ENCODE results near the gene TAGAP.

TAGAP gene, protein sequence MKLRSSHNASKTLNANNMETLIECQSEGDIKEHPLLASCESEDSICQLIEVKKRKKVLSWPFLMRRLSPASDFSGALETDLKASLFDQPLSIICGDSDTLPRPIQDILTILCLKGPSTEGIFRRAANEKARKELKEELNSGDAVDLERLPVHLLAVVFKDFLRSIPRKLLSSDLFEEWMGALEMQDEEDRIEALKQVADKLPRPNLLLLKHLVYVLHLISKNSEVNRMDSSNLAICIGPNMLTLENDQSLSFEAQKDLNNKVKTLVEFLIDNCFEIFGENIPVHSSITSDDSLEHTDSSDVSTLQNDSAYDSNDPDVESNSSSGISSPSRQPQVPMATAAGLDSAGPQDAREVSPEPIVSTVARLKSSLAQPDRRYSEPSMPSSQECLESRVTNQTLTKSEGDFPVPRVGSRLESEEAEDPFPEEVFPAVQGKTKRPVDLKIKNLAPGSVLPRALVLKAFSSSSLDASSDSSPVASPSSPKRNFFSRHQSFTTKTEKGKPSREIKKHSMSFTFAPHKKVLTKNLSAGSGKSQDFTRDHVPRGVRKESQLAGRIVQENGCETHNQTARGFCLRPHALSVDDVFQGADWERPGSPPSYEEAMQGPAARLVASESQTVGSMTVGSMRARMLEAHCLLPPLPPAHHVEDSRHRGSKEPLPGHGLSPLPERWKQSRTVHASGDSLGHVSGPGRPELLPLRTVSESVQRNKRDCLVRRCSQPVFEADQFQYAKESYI

DNA sequence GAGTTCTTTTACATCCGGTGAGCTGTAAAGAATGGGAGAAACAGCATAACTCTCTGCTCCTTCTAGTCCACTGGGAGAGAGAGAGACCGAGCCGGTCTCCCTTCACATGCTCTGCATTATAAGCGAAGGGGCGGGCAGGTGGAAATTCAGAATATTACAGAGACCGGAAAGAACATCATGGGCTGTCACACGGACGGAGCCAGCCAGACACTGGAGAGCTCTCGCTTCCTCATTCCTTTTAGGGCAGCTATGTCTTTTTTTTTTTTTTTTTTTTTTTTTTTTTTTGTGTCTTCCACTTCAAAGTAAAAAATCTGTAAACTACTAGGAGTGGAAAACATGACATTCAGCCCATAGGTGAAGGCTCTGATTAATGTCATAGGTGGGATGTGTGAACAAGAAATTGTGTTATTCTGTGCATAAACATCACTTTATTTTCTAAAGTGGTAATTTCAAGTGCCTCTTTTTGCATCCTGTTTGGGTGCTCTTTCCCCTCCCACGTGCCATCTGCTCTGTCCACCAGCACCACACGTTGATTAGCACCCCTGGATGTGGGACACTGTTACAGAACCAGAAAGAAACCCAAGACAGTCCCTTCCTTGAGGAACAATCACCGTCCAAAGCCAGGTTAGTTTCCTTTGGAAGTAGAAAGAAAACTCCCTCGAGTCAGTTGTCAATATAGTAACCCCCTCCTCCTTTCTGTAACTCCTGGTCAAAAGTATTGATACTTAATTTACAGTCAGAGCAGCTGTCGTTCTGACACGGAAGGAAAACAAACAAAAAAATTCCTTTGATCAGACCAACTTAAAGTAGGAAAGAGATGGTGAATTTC, at the start of gene TAGAP:
TAGAP (minus strand) TSS at position 93 of the 829 bp plus-strand sequence. CDS start 845 bp downstream, outside the sequence.
- H3K4me3 ChIP-seq (ENCODE audit: low read length): no peak within 1 kb of the TSS
- peak; percentile 28 for DNase-seq (ENCODE audit: low read depth)
- TF ChIP-seq, protein P1, sequence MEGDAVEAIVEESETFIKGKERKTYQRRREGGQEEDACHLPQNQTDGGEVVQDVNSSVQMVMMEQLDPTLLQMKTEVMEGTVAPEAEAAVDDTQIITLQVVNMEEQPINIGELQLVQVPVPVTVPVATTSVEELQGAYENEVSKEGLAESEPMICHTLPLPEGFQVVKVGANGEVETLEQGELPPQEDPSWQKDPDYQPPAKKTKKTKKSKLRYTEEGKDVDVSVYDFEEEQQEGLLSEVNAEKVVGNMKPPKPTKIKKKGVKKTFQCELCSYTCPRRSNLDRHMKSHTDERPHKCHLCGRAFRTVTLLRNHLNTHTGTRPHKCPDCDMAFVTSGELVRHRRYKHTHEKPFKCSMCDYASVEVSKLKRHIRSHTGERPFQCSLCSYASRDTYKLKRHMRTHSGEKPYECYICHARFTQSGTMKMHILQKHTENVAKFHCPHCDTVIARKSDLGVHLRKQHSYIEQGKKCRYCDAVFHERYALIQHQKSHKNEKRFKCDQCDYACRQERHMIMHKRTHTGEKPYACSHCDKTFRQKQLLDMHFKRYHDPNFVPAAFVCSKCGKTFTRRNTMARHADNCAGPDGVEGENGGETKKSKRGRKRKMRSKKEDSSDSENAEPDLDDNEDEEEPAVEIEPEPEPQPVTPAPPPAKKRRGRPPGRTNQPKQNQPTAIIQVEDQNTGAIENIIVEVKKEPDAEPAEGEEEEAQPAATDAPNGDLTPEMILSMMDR (conservative IDR thresholded peaks at IDR 0.05; ENCODE audit: low read length): no peak

DNA sequence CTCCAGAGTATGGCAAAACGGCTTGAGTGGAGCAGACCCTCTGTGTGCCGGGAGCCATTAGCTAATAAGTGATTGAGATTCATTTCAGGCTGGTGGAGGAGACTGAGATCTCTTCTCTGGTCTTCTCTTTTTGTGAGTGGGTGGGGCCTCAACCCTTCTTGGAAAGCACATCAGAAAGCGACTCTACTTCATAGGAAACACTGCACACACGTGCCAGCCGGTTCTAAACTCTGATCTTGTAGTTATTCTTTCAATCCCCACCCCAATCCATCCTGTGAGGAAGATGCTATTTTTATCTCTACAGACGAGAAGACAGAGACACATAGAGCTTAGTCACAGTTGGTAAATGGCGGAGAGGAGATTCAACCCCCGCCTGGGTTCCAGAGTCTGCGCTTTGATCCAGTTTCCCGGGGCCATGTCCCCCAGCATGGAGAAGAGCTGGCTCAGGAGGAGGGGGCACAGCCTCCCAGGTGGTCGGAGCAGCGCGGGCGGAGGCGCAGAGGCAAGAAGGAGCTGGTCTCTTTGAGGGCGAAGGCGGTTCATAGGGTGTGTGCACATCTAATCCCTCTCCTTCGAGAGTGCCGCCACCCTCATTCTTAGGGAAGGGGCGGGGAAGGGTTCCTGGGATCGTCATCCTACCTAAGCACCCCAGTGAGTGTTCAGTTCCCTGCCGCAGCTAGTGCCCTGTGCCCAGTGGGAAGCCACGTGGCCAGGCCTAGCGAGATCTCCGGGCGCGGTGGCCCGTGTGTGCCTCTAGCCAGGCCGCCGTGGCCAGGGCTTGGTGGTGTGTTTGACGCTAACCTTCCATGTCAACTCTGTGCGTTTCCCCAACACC, 49.0 kb upstream of the TAGAP start:
- DNase-seq (ENCODE audit: low read depth): no peak

DNA sequence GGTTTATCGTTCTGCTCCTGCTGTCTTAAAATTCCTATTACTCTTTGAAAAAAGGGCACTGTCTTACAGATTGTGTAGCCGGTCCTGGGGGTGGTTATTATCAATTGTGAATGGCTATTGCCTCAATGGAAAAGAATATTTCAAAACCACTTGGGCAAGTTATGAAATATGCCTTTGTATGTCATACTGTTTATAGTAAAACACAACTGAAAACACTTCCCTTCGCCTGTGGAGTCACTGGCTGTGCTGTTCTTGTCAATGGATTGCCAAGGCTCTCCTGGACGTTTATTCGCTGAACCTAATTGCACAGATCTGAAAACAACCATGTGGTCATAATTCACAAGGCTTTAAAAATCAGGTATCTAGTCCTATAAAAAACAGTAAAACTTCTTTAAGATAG, 47.8 kb upstream of the TAGAP start:
- TF ChIP-seq, protein P1 (conservative IDR thresholded peaks at IDR 0.05; ENCODE audit: low read length): no peak
- H3K4me3 ChIP-seq (ENCODE audit: low read length): no peak overlapping the region
- DNase-seq (ENCODE audit: low read depth): peak; percentile 5

More for the DNA sequence above, 49.0 kb upstream of the TAGAP start:
- TF ChIP-seq, protein P1 (conservative IDR thresholded peaks at IDR 0.05; ENCODE audit: low read length): no peak
- no peak overlapping the region for H3K4me3 ChIP-seq (ENCODE audit: low read length)

DNA sequence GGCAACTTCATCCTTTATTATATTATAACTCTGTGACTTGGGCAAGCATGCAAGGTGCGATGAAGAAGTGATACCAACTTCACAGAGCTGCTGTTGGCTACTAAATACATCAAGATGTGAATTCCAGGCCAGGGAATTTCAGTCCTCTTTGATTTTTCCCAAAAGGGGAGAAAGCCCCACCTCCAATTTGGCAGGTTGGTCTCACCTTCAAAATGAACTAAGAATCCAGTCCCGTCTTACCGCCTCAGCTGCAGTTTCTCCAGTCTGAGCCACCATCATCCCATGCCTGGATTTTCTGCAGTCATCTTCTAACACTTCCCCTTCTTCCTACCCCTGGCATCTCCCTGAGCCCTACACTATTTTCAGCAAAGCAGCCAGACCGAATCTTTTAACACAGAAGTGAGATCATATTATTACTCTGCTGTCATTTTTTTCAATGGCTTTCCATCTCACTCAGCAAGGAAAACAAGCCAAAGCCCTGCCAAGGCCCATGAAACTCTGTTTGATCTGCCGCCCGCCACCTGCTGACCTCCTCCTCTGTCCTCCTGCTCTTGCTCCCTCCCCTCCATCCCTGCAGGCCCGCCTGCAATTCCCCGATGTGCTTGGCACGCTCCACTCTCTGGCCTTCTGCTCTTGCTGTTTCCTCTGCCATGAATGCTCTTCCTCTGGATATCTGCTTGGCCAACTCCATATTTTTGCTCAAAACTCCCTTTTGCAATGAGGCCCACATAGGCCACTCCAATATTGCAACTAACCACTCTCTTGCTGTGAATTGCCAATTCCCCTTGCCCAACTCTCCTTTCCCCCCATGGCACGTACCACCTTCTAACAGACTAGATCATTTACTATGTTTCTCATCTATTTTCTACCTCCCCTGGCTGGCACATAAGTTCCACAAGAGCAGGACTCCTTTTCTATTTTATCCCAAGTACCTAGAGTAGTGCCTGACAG, 46.0 kb upstream of the TAGAP start:
- TF ChIP-seq, protein P1 (conservative IDR thresholded peaks at IDR 0.05; ENCODE audit: low read length): no peak
- no peak overlapping the region for H3K4me3 ChIP-seq (ENCODE audit: low read length)
- no peak for DNase-seq (ENCODE audit: low read depth)

DNA sequence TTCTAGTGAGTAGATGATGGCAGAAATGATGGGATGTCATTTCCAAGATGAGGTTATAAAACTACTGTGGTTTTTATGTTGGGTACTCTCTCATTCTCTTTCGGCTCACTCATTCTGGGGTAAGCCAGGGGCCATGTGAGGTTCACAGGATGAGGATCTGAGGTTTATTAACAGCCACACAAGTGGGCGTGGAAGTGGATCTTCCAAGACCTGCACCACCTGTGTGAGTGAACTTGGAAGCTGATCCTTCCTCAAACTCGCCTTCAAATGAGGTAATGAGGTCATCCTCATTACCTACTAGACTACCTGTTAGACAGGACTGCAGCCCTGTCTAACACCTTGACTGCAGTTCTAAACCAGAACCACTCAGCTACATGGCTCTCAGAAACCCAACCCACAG, 45.1 kb upstream of the TAGAP start:
- no peak overlapping the region for H3K4me3 ChIP-seq (ENCODE audit: low read length)
- DNase-seq (ENCODE audit: low read depth): no peak
- TF ChIP-seq, protein P1 (conservative IDR thresholded peaks at IDR 0.05; ENCODE audit: low read length): no peak
